ENCODE data around the gene VAC14.

- TF ChIP-seq POLR2A (IDR thresholded peaks at IDR 0.05; ENCODE audit: low read depth, low read length) (no peak), POLR2AphosphoS5 (IDR thresholded peaks at IDR 0.05; ENCODE audit: low read depth, low read length) (no peak), TAF1 (IDR thresholded peaks at IDR 0.05; ENCODE audit: borderline replicate concordance, low read depth, low read length) (no peak)
These were observed 2.4 kb upstream of the VAC14 start for GRCh38 chr16:70803319-70803718.
